Ramos (cell line): ENCODE data around the gene OR2V2.

Experiments used
- in situ Hi-C: fragments of 300-500 bp; cut with MboI; formaldehyde crosslinking; loops from one replicate; pipeline ENCODE4 v1.14.3; 2022; ENCODE audit warnings: low sequenced_read_pairs; ENCODE audit not compliant: unreplicated experiment

Gene OR2V2

GRCh38 chr5:181203093-181203711 is 55.8 kb downstream of the OR2V2 start:
- in situ Hi-C loops: no loop called here

GRCh38 chr5:181203777-181204112 is 56.4 kb downstream of the OR2V2 start:
- in situ Hi-C loops: no loop called here

GRCh38 chr5:181204113-181204825 is 56.9 kb downstream of the OR2V2 start:
- in situ Hi-C loops: no loop called here

GRCh38 chr5:181204826-181205760 is 57.7 kb downstream of the OR2V2 start, which contains the start of gene TRIM7:
TSS of gene TRIM7 (minus strand) at chr5:181205196. CDS start at chr5:181205110, 86 bp downstream.
- in situ Hi-C loops: no loop called here

- in situ Hi-C loops: no loop called here
Observed at GRCh38 chr5:181205761-181206649, 58.6 kb downstream of the OR2V2 start.

- in situ Hi-C loops: no loop called here
Observed at GRCh38 chr5:181207214-181207959, 60.0 kb downstream of the OR2V2 start.

GRCh38 chr5:181207960-181208253 is 60.5 kb downstream of the OR2V2 start:
- in situ Hi-C loops: no loop called here
